Smooth muscle cell (in vitro differentiated cells): ENCODE data around the gene MAST3. TPM values are rescaled to one million over a fixed set of nuclear protein-coding genes. Genes with fewer than 3 reads are reported as not detected.
A peak's percentile ranks its signal among the peaks of the same experiment; 100 is the strongest.
"Not testable (repeated sequence)": the region's sequence is repeated elsewhere in the genome, so short reads cannot be mapped to it uniquely, and the experiment has no call there.

Experiments
- DNase-seq: peaks from one replicate; lab custom pipeline; 2025; ENCODE audit not compliant: unreplicated experiment; lab: John Stamatoyannopoulos, UW
- H2AFZ ChIP-seq: fragments of 200-600 bp; sonication (generic); 2 replicates; pipeline ENCODE4 v1.6.0; 2016; ENCODE audit warnings: antibody characterized with exemption, low read depth, mild to moderate bottlenecking
- H3F3A ChIP-seq: fragments of 200-600 bp; sonication (generic); 2 replicates; pipeline ENCODE4 v1.6.0; 2017; ENCODE audit warnings: antibody characterized with exemption, low read depth
- H3K27ac ChIP-seq: fragments of 200-600 bp; sonication (generic); 2 replicates; pipeline ENCODE4 v1.5.1; 2016; ENCODE audit warnings: low read depth, mild to moderate bottlenecking
- H3K27me3 ChIP-seq: fragments of 200-600 bp; sonication (generic); 2 replicates; pipeline ENCODE4 v1.6.1; 2016; ENCODE audit warnings: low read depth, mild to moderate bottlenecking
- H3K36me3 ChIP-seq: fragments of 200-600 bp; sonication (generic); 2 replicates; pipeline ENCODE4 v1.5.1; 2016; ENCODE audit warnings: low read depth
- H3K4me1 ChIP-seq: fragments of 200-600 bp; sonication (generic); 2 replicates; pipeline ENCODE4 v1.5.1; 2016; ENCODE audit warnings: low read depth
- H3K4me2 ChIP-seq: fragments of 200-600 bp; sonication (generic); 2 replicates; pipeline ENCODE4 v1.6.0; 2016; ENCODE audit warnings: mild to moderate bottlenecking
- H3K4me3 ChIP-seq: fragments of 200-600 bp; sonication (generic); 2 replicates; pipeline ENCODE4 v1.5.1; 2016; ENCODE audit warnings: mild to moderate bottlenecking
- H3K79me2 ChIP-seq: fragments of 200-600 bp; sonication (generic); 2 replicates; pipeline ENCODE4 v1.6.0; 2016; ENCODE audit warnings: low read depth, mild to moderate bottlenecking
- H3K9ac ChIP-seq: fragments of 200-600 bp; sonication (generic); 2 replicates; pipeline ENCODE4 v1.6.0; 2016; ENCODE audit warnings: low read depth
- H3K9me3 ChIP-seq: fragments of 200-600 bp; sonication (generic); replicated peaks from 2 replicates; pipeline ENCODE4 v1.5.1; 2016; ENCODE audit warnings: low read depth
- H4K20me1 ChIP-seq: fragments of 200-600 bp; sonication (generic); 2 replicates; pipeline ENCODE4 v1.6.0; 2016; ENCODE audit warnings: low read depth
- CTCF ChIP-seq: fragments of 200-600 bp; sonication (generic); IDR thresholded peaks from 2 replicates; pipeline ENCODE4 v1.5.1; 2017; ENCODE audit warnings: borderline replicate concordance, mild to moderate bottlenecking, antibody characterized with exemption; ENCODE audit not compliant: insufficient read depth, poor library complexity, severe bottlenecking
- WGBS: methylation state at CpG from one replicate; pipeline ENCODE4 v1.1.7; 2016; ENCODE audit warnings: low lambda C conversion rate; 5-methylcytosine and 5-hydroxymethylcytosine counted together
- polyA plus RNA-seq: library from polyadenylated mRNA; unstranded; fragments of >200 nt; fragmentation: Nextera tagmentation; extraction: Ambion mirVana; gene quantifications from 2 replicates; pipeline ENCODE4 v1.2.1, GENCODE V29; 2016
- total RNA-seq: library from RNA; depleted of rRNA; stranded (reverse); fragments of >200 nt; gene quantifications from 2 replicates; pipeline ENCODE4 v1.2.3, GENCODE V29; 2014

The MAST3 gene
- total and polyA plus RNA-seq, 2 experiments from 2014 or later, result 4.3 TPM

DNA sequence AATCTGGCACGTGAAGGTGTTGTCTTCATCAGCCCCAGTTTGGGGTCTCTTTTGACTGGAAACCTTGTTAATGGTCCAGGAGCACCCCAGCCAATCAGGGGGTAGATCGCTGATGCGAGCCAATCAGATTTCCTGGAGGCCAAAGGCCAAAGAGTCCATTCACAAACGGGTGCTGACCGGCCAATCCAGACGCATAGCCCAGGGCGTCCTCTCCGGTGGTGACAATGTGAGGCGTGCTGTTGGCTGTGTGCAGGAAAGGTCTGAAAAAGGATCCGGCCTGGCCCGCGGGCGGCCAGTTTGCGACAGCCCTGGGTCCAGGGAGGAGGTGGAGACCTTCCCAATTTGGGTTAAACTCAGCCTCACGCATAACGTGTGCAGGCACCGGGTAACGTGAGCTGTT is 3.1 kb downstream of the MAST3 start:
- Histone ChIP-seq H3K27ac (no peak overlapping the region), H3K4me1 (peaks cover 4% of the 10 kb centered on the region), H3K27me3 (peaks cover 20% of the 10 kb centered on the region), H3K36me3 (no peaks in the 10 kb centered on the region), H4K20me1 (no peaks in the 10 kb centered on the region), H3K9ac (no peak overlapping the region), H3K79me2 (no peaks in the 10 kb centered on the region), H3F3A (peaks cover 4% of the 10 kb centered on the region), H3K4me2 (no peak overlapping the region), H3K9me3 (no peaks in the 10 kb centered on the region), H2AFZ (no peak overlapping the region), H3K4me3 (no peak overlapping the region)
- no peak for TF ChIP-seq CTCF
- DNase-seq, result no peak
- 38% methylated on average over 18 of the region's 18 CpGs for WGBS

GRCh38 chr19:18101268-18101667 is 3.7 kb downstream of the MAST3 start:
- Histone ChIP-seq H3K36me3 (no peaks in the 10 kb centered on the region), H4K20me1 (no peaks in the 10 kb centered on the region), H3K27me3 (peaks cover 20% of the 10 kb centered on the region)

DNA sequence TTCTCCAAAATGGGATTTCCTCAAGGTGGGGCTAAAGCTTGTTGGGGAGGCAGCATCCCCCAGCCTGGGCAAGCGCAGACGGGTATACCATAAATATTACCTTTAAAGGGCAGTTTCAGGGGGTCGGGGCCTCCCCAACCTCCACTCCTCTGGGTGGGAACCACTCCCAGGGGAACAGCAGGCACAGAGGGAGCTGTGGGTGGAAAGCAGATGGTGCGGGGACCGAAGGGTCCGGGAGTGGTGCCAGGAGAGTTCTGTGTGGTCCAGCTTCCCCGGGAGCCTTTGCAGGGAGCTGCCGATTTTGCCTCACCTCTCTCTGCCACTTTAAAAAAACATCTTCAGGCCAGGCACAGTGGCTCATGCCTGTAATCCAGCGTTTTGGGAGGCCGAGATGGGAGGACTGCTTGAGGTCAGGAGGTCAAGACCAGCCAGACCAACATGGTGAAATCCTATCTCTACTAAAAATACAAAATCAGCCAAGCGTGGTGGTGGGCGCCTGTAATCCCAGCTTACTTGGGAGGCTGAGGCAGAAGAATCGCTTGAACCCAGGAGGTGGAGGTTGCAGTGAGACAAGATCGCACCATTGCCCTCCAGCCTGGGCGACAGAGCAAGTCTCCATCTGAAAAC is 5.5 kb downstream of the MAST3 start:
- no peaks in the 10 kb centered on the region for H3K36me3 ChIP-seq
- H3K4me2 ChIP-seq, result no peak overlapping the region
- H3K9me3 ChIP-seq, result no peaks in the 10 kb centered on the region
- TF ChIP-seq CTCF, result no peak
- H3K4me3 ChIP-seq, result no peak overlapping the region
- no peaks in the 10 kb centered on the region for H3F3A ChIP-seq
- H3K4me1 ChIP-seq, result peaks cover 4% of the 10 kb centered on the region
- 93% methylated on average over 15 of the region's 15 CpGs for WGBS
- H3K27me3 ChIP-seq, result peaks cover 18% of the 10 kb centered on the region
- no peak overlapping the region for H2AFZ ChIP-seq
- no peaks in the 10 kb centered on the region for H4K20me1 ChIP-seq
- DNase-seq, result no peak
- no peak overlapping the region for H3K27ac ChIP-seq
- H3K9ac ChIP-seq, result no peak overlapping the region
- H3K79me2 ChIP-seq, result no peaks in the 10 kb centered on the region

More at GRCh38 chr19:18101268-18101667, 3.7 kb downstream of the MAST3 start:
- Histone ChIP-seq H3K4me3 (no peak overlapping the region), H3K4me2 (no peak overlapping the region), H3F3A (peaks cover 4% of the 10 kb centered on the region), H3K79me2 (no peaks in the 10 kb centered on the region), H3K9me3 (no peaks in the 10 kb centered on the region), H2AFZ (no peak overlapping the region), H3K4me1 (peaks cover 4% of the 10 kb centered on the region), H3K27ac (no peak overlapping the region), H3K9ac (no peak overlapping the region)
- no peak for TF ChIP-seq CTCF
- no peak for DNase-seq
- WGBS, result 90% methylated on average over 1 of the region's 3 CpGs

DNA sequence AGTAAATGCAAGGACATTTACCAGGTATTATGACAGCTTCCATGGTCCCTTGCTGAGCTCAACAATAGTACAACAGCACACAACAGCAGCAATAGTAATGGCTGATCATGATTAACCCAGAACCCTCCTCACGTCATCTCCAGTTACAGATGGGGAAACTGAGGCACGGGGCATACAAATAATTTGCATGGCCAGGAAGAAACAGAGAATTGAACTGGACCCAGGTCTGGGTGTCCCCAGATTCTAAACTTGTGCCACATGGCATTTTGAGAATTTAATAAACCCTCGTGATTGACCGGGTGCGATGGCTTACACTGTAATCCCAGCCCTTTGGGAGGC is 7.2 kb downstream of the MAST3 start:
- 81% methylated on average over 5 of the region's 5 CpGs for WGBS
- Histone ChIP-seq H2AFZ (peak overlapping the region; percentile 81), H4K20me1 (no peaks in the 10 kb centered on the region), H3K4me3 (peak overlapping the region; percentile 49), H3K27ac (peak overlapping the region; percentile 87), H3K27me3 (peaks cover under 1% of the 10 kb centered on the region), H3K4me1 (peaks cover 4% of the 10 kb centered on the region), H3K36me3 (no peaks in the 10 kb centered on the region), H3K4me2 (peak overlapping the region; percentile 85), H3K9me3 (no peaks in the 10 kb centered on the region), H3K79me2 (no peaks in the 10 kb centered on the region), H3K9ac (peak overlapping the region; percentile 74), H3F3A (no peaks in the 10 kb centered on the region)
- no peak for DNase-seq
- no peak for TF ChIP-seq CTCF

GRCh38 chr19:18105259-18105658 is 7.7 kb downstream of the MAST3 start:
- not testable (repeated sequence) for H3K4me1 ChIP-seq, H3K36me3 ChIP-seq, H3K79me2 ChIP-seq, DNase-seq, H3K4me2 ChIP-seq, H2AFZ ChIP-seq, H3K4me3 ChIP-seq, H3K9me3 ChIP-seq, H3F3A ChIP-seq, H3K27me3 ChIP-seq, H3K9ac ChIP-seq, H4K20me1 ChIP-seq, H3K27ac ChIP-seq
- 88% methylated on average over 7 of the region's 7 CpGs for WGBS
